ENCODE results near the gene PTPN7. TPM values are rescaled to one million over a fixed set of nuclear protein-coding genes. Genes with fewer than 3 reads are reported as not detected.
A peak's percentile ranks its signal among the peaks of the same experiment; 100 is the strongest.
"Not testable (repeated sequence)": the region's sequence is repeated elsewhere in the genome, so short reads cannot be mapped to it uniquely, and the experiment has no call there.

Gene PTPN7
- total RNA-seq, 6 donors from 2014 or later = 4.6 to 9.3 (median 7.7) TPM

GRCh38 chr1:202193614-202194327, 33.4 kb upstream of the PTPN7 start, which contains the start of gene LGR6:
Gene LGR6, plus strand, starts transcription at chr1:202193799. Its CDS starts 191 bp downstream, at chr1:202193990.
- no peak within 1 kb of the TSS for H3K27ac ChIP-seq

GRCh38 chr1:202192770-202193613, 32.6 kb upstream of the PTPN7 start:
- ATAC-seq (ENCODE audit: low FRiP score in 2 of 2) (peak; percentile 59 to 80), DNase-seq (peak; percentile 65 to 87)
- peaks cover 0 to 12% (median 5%) of the 10 kb centered on the region in 4 donors for H3K27me3 ChIP-seq
- H3K4me1 ChIP-seq = peaks cover 8 to 19% (median 10%) of the 10 kb centered on the region in 4 donors
- peak overlapping the region in 3 of 4 donors; percentile 15 to 35 (median 29) for H3K4me3 ChIP-seq
- TF ChIP-seq CTCF (IDR thresholded peaks at IDR 0.05) (peak; percentile 72 to 87 (median 84)), EP300 (IDR thresholded peaks at IDR 0.05) (no peak)
- H3K27ac ChIP-seq = no peak overlapping the region
- no peaks in the 10 kb centered on the region for H3K36me3 ChIP-seq
- no peaks in the 10 kb centered on the region for H3K9me3 ChIP-seq
- WGBS, 2 donors = 37% methylated on average over 13 to 18 of the region's 18 CpGs

More at GRCh38 chr1:202193614-202194327, 33.4 kb upstream of the PTPN7 start, which contains the start of gene LGR6:
- 4 to 6% methylated on average over 29 to 50 of the region's 61 CpGs for WGBS, 2 donors
- no peaks in the 10 kb centered on the region for H3K36me3 ChIP-seq
- peak within 1 kb of the TSS in 3 of 4 donors; percentile 15 to 35 (median 29) for H3K4me3 ChIP-seq
- no peaks in the 10 kb centered on the region for H3K9me3 ChIP-seq
- peaks cover 8 to 19% (median 10%) of the 10 kb centered on the region in 4 donors for H3K4me1 ChIP-seq
- peak in 2 of 6 experiments; percentile 22 to 45 for TF ChIP-seq CTCF (IDR thresholded peaks at IDR 0.05)
- TF ChIP-seq EP300 (IDR thresholded peaks at IDR 0.05) = no peak
- peak in 1 of 2 donors; percentile 85 for DNase-seq
- peaks cover 0 to 12% (median 5%) of the 10 kb centered on the region in 4 donors for H3K27me3 ChIP-seq
- ATAC-seq (ENCODE audit: low FRiP score in 2 of 2) = peak in 1 of 2 donors; percentile 28

GRCh38 chr1:202191391-202191790, 31.0 kb upstream of the PTPN7 start:
- ATAC-seq (ENCODE audit: low FRiP score in 2 of 2); H3K9me3 ChIP-seq; H3K27ac ChIP-seq; H3K36me3 ChIP-seq; H3K4me3 ChIP-seq: not testable (repeated sequence)
- Histone ChIP-seq H3K4me1 (peaks cover 8 to 23% (median 13%) of the 10 kb centered on the region in 4 donors), H3K27me3 (peaks cover 0 to 12% (median 5%) of the 10 kb centered on the region in 4 donors)
- DNase-seq = peak in 1 of 2 donors; percentile 66
- 98 to 100% methylated on average over 2 to 5 of the region's 33 CpGs for WGBS, 2 donors

GRCh38 chr1:202189918-202190715, 29.7 kb upstream of the PTPN7 start:
- 72 to 75% methylated on average over 4 to 7 of the region's 7 CpGs for WGBS, 2 donors
- no peak overlapping the region for H3K4me3 ChIP-seq
- H3K27ac ChIP-seq = no peak overlapping the region
- no peak for TF ChIP-seq POLR2AphosphoS5 (IDR thresholded peaks at IDR 0.05)
- TF ChIP-seq EP300 (IDR thresholded peaks at IDR 0.05) = no peak
- TF ChIP-seq POLR2A (IDR thresholded peaks at IDR 0.05) = no peak
- TF ChIP-seq CTCF (IDR thresholded peaks at IDR 0.05) = no peak
- H3K9me3 ChIP-seq = no peaks in the 10 kb centered on the region
- DNase-seq = no peak
- no peak for ATAC-seq (ENCODE audit: low FRiP score in 2 of 2)
- no peaks in the 10 kb centered on the region for H3K36me3 ChIP-seq
- H3K4me1 ChIP-seq = peaks cover 8 to 24% (median 13%) of the 10 kb centered on the region in 4 donors
- peaks cover 0 to 12% (median 5%) of the 10 kb centered on the region in 4 donors for H3K27me3 ChIP-seq
